HG02610 (cell line): ENCODE data around the gene PILRB.

Source experiments
- ATAC-seq: cut with Tn5 transposase; IDR thresholded peaks from one replicate; pipeline ENCODE4 v1.9.1; 2021; ENCODE audit warnings: mild to moderate bottlenecking, moderate library complexity; ENCODE audit not compliant: unreplicated experiment

The PILRB gene

DNA sequence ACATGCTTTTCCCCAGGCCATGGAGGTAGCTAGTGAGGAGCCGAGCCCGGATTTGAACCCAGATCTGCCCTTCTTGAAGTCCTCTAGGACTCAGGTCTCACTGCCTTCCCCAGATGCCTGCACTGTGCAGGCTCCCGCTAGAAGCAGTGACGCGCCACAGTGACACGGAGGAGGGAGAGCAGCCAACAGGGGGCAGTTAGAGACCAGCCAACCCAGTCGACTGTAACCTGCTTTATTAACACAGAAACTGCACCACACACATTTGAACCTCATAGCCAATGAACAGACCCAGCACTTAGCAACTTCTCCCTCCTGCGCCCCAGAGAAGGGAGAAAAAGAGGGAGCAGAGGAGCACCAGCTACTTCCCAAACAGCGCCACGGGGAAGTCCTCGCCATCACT lies 42.7 kb downstream of the PILRB start:
- no peak for ATAC-seq

DNA sequence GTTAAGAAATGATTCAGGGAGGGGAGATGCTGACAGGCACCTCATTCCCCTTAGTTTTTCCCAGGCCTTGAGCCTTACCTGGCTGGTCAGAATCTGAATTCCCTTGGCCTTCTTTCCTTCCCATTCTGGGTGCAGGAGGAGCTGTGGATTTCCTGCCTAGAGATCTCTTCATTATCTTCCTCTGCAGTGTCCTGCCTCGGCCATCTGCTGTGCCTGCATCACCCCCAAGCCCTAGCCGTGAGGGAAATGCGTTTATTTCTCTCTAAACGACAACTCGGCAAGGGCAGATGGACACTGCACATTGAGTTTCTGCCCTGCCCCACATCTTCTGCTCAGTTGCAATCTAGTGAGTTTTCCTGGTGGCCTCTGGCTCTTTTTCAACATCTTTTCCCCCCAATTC lies 43.9 kb downstream of the PILRB start:
- ATAC-seq, result no peak

DNA sequence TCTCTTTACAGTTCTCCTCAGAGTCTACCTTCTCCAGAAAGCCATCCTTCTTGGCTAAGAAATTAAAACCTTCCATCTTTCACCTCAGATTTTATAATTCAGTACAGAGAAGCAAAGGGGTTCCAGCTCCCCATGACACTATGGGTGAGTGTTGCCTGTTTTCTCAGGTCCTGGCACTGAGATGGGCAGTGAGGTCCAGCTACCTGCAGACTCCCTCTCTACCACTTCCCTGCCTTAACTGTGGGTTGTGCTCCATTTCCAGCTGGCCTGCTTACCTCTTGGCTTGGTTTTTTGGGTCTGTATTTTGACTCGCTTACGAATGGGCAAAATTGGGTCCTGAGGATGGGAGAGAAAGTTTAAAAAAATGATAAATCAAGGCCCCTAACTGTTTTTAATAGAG lies 44.3 kb downstream of the PILRB start:
- no peak for ATAC-seq

DNA sequence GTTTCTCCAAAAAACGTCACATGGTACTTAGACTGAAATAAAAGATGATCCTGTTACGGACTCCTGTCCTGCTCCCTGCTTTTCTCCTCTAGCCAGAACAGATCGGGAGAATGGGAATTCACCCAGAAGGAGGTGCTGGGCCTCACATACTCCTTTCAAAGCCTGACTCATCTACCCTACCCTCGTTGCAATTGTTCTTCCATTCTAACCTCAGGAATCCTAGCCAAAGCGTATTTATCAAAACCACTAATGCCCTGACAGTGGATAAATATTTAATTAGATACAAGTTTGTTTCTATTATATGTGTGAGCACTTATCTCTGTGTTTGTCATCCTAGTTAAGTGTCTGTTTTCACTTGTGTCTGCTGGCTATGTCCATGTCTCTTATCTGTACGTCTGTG lies 48.9 kb downstream of the PILRB start:
- ATAC-seq, result no peak

DNA sequence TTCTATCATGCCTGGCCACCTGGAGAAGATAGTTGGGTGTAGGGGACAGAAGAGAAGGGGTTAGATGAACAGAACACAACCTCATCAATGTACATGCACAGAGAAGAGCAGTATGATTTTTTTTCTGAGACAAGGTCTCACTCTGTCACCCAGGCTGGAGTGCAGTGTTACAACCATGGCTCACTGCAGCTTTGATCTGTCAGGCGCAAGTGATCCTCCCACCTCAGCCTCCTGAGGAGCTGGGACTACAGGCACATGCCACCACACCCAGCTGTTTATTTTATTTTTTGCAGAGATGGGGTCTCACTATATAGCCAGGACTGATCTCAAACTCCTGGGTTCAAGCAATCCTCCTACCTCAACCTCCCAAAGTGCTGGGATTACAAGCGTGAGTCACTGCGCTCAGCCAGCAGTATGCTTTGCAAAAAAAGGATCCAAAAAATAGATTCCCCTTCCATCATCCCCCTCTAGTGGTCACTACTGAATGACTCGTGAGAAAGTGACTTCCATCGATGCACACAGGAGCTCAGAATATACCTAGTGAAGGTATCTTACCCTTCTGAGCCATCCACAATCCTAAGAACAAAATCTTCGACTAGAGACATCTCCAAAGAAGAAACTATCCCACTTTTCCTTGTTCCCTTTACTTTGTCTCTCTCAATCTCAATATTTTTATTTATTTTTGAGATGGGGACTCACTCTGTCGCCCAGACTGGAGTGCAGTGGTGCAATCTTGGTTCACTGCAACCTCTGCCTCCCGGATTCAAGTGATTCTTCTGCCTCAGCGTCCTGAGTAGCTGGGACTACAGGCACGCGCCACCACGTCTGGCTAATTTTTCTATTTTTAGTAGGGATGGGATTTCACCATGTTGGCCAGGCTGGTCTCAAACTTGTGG lies 49.6 kb downstream of the PILRB start:
- no peak for ATAC-seq

GRCh38 chr7:100411101-100411500 lies 53.2 kb downstream of the PILRB start:
- ATAC-seq, result no peak

DNA sequence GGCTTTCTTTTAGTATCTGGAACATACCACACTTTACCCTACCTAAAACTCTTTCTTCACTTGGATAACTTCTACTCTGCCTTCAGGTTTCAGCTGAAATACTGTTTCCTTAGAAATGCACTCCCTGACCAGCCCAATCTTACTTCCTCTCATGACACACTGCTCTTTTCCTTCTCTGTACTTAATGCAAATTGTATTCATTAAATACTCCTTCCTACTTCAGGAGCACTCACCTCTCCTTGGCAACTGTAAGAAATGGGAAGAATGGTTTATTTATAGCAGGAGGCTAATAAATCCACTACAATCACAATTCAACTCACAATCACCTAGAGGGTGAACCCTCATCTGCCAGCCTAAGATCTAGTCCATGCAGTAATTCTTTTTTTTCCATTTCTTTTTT lies 55.4 kb downstream of the PILRB start:
- ATAC-seq, result no peak

GRCh38 chr7:100413889-100414288 lies 56.0 kb downstream of the PILRB start:
- no peak for ATAC-seq

DNA sequence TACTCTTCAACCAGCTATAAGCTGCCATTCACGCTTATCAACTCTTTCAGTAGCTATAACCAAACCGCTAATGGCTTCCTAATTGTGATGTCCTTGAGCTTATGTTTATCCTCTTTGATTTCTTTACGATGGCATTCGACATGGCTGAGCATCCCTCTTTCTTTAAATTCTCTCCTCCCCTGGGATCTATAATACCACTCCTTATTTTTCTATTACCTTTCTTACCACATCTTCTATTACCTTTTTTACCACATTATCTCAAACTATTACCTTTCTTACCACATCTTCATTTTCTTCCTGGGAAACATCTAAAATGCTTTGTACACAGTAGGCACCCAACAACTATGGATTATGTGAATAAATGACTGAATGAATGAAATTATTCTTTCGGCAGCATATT lies 57.5 kb downstream of the PILRB start:
- no peak for ATAC-seq
